MM.1S (cell line): ENCODE data around the gene EP400.

ENCODE experiments used
- DNase-seq: peaks from one replicate; pipeline ENCODE4 v3.0.0-alpha.2; 2015
- H2AFZ ChIP-seq: fragments of 300-600 bp; sonication (generic); 2 replicates; pipeline ENCODE4 v1.6.0; 2016; ENCODE audit warnings: antibody characterized with exemption, low read length
- H3F3A ChIP-seq: fragments of 300-600 bp; sonication (generic); 2 replicates; pipeline ENCODE4 v1.6.1; 2016; ENCODE audit warnings: mild to moderate bottlenecking, antibody characterized with exemption, low read length, moderate library complexity, mixed read lengths; ENCODE audit not compliant: insufficient read depth
- H3K27ac ChIP-seq: fragments of 300-600 bp; sonication (generic); 2 replicates; pipeline ENCODE4 v1.5.1; 2016; ENCODE audit warnings: mild to moderate bottlenecking, low read length
- H3K27me3 ChIP-seq: fragments of 300-600 bp; sonication (generic); replicated peaks from 2 replicates; pipeline ENCODE4 v1.6.0; 2016; ENCODE audit warnings: low read length; ENCODE audit not compliant: insufficient read depth
- H3K36me3 ChIP-seq: fragments of 300-600 bp; sonication (generic); replicated peaks from 2 replicates; pipeline ENCODE4 v1.6.1; 2016; ENCODE audit warnings: mild to moderate bottlenecking, low read length, mixed read lengths; ENCODE audit not compliant: insufficient read depth
- H3K4me1 ChIP-seq: fragments of 300-600 bp; sonication (generic); 2 replicates; pipeline ENCODE4 v1.6.1; 2016; ENCODE audit warnings: low read length, mixed read lengths
- H3K4me2 ChIP-seq: fragments of 300-600 bp; sonication (generic); 2 replicates; pipeline ENCODE4 v1.6.0; 2016; ENCODE audit warnings: low read depth, low read length
- H3K4me3 ChIP-seq: fragments of 300-600 bp; sonication (generic); 2 replicates; pipeline ENCODE4 v1.5.1; 2016; ENCODE audit warnings: low read length, mixed read lengths
- H3K79me2 ChIP-seq: fragments of 300-600 bp; sonication (generic); 2 replicates; pipeline ENCODE4 v1.6.1; 2016; ENCODE audit warnings: mixed run types, low read length, mixed read lengths
- H3K9ac ChIP-seq: fragments of 300-600 bp; sonication (generic); 2 replicates; pipeline ENCODE4 v1.6.1; 2016; ENCODE audit warnings: low read length, mixed read lengths
- H3K9me2 ChIP-seq: fragments of 300-600 bp; sonication (generic); replicated peaks from 2 replicates; pipeline ENCODE4 v1.6.1; 2016; ENCODE audit warnings: mild to moderate bottlenecking, low read length, mixed read lengths; ENCODE audit not compliant: insufficient read depth
- H3K9me3 ChIP-seq: fragments of 300-600 bp; sonication (generic); replicated peaks from 2 replicates; pipeline ENCODE4 v1.6.1; 2016; ENCODE audit warnings: mild to moderate bottlenecking, low read length, mixed read lengths; ENCODE audit not compliant: insufficient read depth
- H4K20me1 ChIP-seq: fragments of 300-600 bp; sonication (generic); 2 replicates; pipeline ENCODE4 v1.6.1; 2016; ENCODE audit warnings: mild to moderate bottlenecking, low read length, moderate library complexity, mixed read lengths; ENCODE audit not compliant: insufficient read depth
- EZH2 ChIP-seq: fragments of 300-600 bp; sonication (generic); optimal IDR thresholded peaks from 2 replicates; pipeline ENCODE3; 2017; ENCODE audit warnings: low read depth, mild to moderate bottlenecking, antibody characterized with exemption, low read length, mixed read lengths
- EZH2phosphoT487 ChIP-seq: fragments of 300-600 bp; sonication (generic); IDR thresholded peaks from 2 replicates; pipeline ENCODE4 v1.6.1; 2018; ENCODE audit warnings: antibody characterized with exemption, low read length
- TF ChIP-seq, protein P1 (sequence below): fragments of 300-600 bp; sonication (generic); IDR thresholded peaks from 2 replicates; pipeline ENCODE4 v1.5.1; 2016; ENCODE audit warnings: antibody characterized with exemption, low read length, mixed read lengths

Gene EP400

DNA sequence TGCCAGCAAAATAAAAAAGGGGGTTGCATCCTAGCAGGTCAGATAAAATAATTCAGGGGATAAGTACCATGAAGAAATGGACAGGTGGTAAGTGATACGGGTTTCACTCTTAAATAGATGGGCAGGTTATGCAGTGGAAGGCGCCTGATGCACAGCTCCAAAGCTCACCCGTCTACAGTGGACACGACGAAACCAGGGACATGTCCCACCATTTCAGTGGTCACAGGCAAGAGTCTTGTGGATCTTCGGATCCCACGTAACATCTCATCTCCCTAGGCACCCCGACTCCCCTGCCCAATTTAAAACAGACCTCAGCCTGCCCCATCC lies 133.8 kb downstream of the EP400 start:
- 0 out of 2 replicates have a peak overlapping the region, but pooled peaks have one; percentile 58 for H2AFZ ChIP-seq
- no peaks in the 10 kb centered on the region for H3K9me2 ChIP-seq
- peak overlapping the region; percentile 76 for H3K4me2 ChIP-seq
- H3K9ac ChIP-seq, result peak overlapping the region; percentile 25; the same call in 1 of the 2 replicates
- H3K27ac ChIP-seq, result no peak overlapping the region
- H3K27me3 ChIP-seq, result no peaks in the 10 kb centered on the region
- TF ChIP-seq, protein P1, sequence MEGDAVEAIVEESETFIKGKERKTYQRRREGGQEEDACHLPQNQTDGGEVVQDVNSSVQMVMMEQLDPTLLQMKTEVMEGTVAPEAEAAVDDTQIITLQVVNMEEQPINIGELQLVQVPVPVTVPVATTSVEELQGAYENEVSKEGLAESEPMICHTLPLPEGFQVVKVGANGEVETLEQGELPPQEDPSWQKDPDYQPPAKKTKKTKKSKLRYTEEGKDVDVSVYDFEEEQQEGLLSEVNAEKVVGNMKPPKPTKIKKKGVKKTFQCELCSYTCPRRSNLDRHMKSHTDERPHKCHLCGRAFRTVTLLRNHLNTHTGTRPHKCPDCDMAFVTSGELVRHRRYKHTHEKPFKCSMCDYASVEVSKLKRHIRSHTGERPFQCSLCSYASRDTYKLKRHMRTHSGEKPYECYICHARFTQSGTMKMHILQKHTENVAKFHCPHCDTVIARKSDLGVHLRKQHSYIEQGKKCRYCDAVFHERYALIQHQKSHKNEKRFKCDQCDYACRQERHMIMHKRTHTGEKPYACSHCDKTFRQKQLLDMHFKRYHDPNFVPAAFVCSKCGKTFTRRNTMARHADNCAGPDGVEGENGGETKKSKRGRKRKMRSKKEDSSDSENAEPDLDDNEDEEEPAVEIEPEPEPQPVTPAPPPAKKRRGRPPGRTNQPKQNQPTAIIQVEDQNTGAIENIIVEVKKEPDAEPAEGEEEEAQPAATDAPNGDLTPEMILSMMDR, result no peak
- TF ChIP-seq EZH2phosphoT487 (no peak), EZH2 (no peak)
- no peaks in the 10 kb centered on the region for H3K9me3 ChIP-seq
- no peaks in the 10 kb centered on the region for H3F3A ChIP-seq
- no peaks in the 10 kb centered on the region for H3K36me3 ChIP-seq
- no peaks in the 10 kb centered on the region for H3K4me1 ChIP-seq
- DNase-seq, result no peak
- H4K20me1 ChIP-seq, result no peaks in the 10 kb centered on the region
- H3K79me2 ChIP-seq, result peaks cover 4% of the 10 kb centered on the region; the same call in 1 of the 2 replicates
- H3K4me3 ChIP-seq, result peak overlapping the region; percentile 39; the same call in 1 of the 2 replicates

DNA sequence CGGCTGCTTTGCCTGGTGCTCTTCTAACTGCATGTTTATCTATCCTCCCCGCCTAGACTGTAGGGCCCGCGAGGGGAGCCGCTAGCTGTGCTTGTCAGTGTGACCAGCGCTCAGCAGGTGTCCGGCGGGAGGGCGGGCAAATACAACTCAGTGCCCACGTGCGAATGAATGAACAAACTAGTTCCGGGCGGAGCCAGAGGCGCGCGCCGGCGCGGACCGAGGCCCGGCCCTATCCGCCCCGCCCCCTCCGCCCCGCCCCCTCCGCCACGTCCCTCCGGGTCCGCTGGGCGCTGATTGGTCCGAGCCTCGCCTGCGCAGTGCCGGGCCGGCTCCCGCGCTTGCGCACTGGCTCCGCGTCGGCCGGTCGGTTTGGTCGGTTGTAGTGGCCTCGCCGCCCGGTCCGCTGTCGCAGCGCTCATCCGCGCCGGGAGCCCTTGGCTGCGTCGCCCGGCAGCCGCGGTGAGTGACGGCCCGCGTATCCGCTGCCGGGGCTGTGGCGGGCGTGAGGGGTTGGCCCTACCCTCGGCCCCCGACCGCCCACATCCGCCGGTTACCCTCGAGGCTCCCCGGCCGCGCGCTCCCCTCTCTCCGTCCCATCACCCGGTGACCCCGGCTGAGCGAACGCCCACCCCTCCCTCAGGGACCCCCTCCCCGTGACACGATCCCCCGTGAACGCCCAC lies 134.3 kb downstream of the EP400 start:
- TF ChIP-seq EZH2phosphoT487 (no peak), EZH2 (no peak)
- TF ChIP-seq, protein P1, result no peak
- H3K9me2 ChIP-seq, result no peaks in the 10 kb centered on the region
- H3F3A ChIP-seq, result no peaks in the 10 kb centered on the region
- no peaks in the 10 kb centered on the region for H4K20me1 ChIP-seq
- peak overlapping the region; percentile 76 for H3K4me2 ChIP-seq
- H3K9ac ChIP-seq, result peak overlapping the region; percentile 60; the same call in 1 of the 2 replicates
- H3K36me3 ChIP-seq, result no peaks in the 10 kb centered on the region
- H3K27me3 ChIP-seq, result no peaks in the 10 kb centered on the region
- 0 out of 2 replicates have a peak overlapping the region, but pooled peaks have one; percentile 58 for H2AFZ ChIP-seq
- peak overlapping the region; percentile 57; the same call in 1 of the 2 replicates for H3K4me3 ChIP-seq
- no peaks in the 10 kb centered on the region for H3K4me1 ChIP-seq
- H3K9me3 ChIP-seq, result no peaks in the 10 kb centered on the region
- DNase-seq, result peak; percentile 79
- peaks cover 4% of the 10 kb centered on the region; the same call in 1 of the 2 replicates for H3K79me2 ChIP-seq
- no peak overlapping the region for H3K27ac ChIP-seq

DNA sequence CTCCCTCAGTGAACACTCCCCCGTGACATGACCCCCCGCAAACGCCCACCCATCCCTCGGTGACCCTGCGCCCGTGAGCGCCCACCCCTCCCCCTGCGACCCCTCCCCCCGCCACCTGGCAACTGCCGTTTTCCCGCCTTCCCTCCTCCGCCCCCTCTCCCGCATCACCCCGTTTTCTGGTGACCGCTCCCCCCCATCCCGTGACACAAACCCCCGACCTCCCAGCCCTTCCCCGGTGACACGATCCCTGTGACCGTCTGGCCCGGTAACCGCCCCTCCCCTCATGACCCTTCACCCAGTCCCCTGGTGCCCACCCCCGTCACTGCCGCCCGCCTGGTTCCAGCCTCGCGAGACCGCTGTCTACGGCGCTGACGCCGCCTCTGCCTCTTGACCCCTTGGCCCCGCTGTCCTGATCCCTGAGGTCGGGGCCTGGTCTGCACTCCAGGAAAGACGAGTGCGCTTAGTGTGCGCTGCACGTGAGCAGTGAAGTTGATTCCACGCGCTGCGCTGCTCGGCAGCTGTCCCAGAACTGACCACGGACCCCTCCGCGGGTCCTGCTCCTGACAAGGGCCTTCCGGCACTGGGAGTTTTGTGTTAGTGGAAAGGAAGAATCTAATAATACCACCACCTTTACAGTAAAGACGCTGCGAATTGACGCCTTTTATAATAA lies 135.0 kb downstream of the EP400 start:
- Histone ChIP-seq H3K4me2 (peak overlapping the region; percentile 49), H3K79me2 (peaks cover 4% of the 10 kb centered on the region; the same call in 1 of the 2 replicates), H2AFZ (no peak overlapping the region), H3K9ac (peak overlapping the region; percentile 60; the same call in 1 of the 2 replicates), H3K36me3 (no peaks in the 10 kb centered on the region), H3K9me2 (no peaks in the 10 kb centered on the region), H3K4me1 (no peaks in the 10 kb centered on the region), H3K4me3 (peak overlapping the region; percentile 57; the same call in 1 of the 2 replicates), H3F3A (no peaks in the 10 kb centered on the region), H3K9me3 (no peaks in the 10 kb centered on the region), H3K27me3 (no peaks in the 10 kb centered on the region), H4K20me1 (no peaks in the 10 kb centered on the region), H3K27ac (no peak overlapping the region)
- DNase-seq, result no peak
- TF ChIP-seq, protein P1, result no peak
- TF ChIP-seq EZH2 (no peak), EZH2phosphoT487 (no peak)
